HL-60/S4 treated with retinoic acid at 250 ng/mL for 4 days and 3 days (cell line): ENCODE measurements around the gene CLDND1.
"Not testable (repeated sequence)": the region's sequence is repeated elsewhere in the genome, so short reads cannot be mapped to it uniquely, and the experiment has no call there.

Experiments
- in situ Hi-C: fragments of 300-500 bp; cut with MboI; formaldehyde crosslinking; loops from 2 replicates; pipeline ENCODE4 v1.7.0; 2022; ENCODE audit warnings: low sequenced_read_pairs

Gene CLDND1

DNA sequence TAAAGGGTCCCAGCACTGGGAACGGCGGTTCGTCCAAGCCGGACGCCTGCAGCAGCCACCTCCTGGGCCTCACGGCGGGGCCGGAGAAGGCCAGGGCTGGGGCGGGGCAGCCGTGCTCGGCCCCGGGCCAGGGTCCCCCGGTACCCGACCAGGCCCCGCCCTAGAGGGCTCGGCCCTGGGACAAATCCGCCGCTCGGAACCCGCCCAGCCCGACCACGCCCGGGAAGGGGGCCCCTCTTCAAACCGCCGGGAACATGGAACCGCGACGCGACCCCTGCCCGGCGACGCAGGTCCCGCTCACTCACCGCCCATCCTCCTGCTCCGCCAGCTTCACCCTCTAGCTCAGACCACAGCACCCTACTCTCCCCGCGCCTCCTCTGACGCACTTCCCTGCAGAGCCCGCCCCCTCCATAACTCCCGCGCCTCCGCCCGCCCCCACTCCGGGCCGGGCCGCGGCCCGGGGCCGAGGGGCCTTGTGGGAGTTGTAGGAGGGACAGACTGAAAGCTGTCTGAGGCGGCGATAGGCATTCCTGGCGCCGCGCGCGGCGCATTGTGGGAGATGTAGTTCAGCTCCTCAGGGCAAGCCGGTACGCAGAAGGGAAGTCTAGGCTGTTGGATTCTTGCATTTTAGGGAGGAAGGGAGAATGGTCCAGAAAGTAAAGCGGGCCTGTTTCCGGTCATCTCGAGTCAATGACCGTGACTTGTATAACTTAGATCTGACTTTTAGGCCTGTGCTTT, at the start of gene CLDND1:
CLDND1 (minus strand) TSS at position 359 of the 738 bp plus-strand sequence. CDS start 1,478 bp downstream, outside the sequence.
- in situ Hi-C loops = no loop called here

DNA sequence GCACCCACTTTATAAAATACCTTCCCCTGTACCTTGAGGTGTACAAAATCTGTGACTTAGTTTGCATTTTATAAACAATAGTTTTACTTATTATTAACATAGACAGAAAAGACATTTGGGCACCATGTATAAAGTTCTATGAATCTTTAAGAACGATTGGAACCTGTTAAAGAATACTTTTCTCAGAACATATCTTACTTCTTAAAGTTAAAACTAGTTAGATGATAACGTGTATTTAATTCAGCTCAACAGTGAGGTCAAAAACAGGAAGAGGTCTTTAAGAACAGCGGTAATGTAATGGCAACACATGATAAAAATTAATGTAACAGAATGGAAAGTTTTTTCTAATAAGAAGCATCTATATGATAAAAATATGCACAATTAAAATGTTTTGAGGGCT, 45.7 kb upstream of the CLDND1 start:
- in situ Hi-C loops = no loop called here

DNA sequence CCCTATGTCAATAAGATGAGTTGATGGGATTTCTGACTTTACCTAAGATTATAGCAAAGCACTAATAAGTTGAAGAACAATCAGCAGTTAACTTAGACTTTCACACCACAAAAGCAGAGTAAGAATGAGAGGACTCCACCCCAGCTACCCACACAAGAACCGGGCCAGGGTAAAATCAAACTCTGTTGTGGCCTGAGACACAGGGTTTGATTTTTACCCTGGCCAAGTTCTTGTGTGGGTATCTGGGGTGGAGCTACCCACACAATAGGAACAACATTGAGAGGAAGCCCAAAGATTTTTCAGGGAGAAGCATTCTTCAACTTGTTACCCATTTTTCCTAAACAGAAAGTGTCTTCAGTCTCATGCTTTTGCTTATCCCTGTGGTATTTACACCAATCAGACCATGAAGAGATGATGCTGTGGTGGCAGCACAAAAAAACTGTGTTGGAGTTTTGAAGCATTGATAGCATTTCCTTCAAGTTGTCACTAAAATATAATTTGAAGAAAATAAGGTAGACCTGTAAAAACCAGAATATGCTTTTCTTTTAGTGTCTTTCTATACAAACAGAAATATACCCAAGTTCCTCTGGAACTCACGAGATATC, 45.1 kb upstream of the CLDND1 start:
- in situ Hi-C loops = no loop called here

DNA sequence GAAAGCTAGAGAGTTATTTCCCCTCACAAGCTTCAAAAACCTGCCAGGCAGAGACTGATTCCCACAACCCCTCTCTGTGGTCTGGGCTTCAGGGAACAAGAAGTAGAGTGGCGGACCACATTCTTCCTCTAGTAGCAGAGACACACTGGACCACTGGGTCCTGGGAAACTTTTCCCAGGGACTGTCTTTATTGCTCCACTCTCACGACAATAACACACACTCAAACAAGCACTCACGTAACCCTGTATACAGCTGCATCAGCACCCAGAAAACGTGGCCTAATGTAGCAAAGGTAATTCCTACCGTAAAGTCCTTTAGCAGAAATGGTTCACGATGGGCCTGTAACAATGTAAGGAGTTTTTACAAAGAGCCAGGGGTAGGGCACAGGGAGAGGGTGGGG, 43.1 kb upstream of the CLDND1 start:
- in situ Hi-C loops = no loop called here

GRCh38 chr3:98565237-98565643, 42.5 kb upstream of the CLDND1 start:
- in situ Hi-C loops = no loop called here

DNA sequence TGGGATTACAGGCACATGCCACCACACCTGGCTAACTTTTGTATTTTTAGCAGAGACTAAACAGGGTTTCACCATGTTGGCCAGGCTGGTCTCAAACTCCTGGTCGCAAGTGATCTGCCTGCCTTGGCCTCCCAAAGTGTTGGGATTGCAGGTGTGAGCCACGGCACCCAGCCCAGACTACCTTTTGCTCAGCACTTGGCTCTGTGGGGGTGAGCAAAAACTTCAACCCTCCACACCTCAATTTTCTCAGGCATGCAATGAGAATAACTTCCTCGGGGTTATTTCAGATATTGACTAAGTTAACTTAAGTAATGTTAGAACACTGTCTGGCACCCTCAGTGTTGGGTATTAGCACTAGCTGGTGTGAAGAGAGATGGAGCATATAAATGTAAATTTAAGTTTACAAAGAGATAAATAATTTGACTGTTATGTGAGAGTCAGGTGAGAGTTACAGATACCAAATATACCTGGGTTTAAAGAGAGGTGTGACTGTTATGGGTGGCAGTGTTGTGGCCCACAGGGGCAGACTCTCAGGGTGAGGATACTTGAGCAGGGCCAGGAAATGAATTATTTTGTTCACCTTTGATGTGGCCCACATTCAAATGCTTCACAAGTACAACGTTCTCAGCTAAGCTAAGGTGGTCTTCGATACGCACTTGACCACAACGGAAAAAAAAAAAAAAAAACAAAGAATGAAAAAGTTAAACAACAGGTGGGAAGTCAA, 41.7 kb upstream of the CLDND1 start:
- in situ Hi-C loops = no loop called here

DNA sequence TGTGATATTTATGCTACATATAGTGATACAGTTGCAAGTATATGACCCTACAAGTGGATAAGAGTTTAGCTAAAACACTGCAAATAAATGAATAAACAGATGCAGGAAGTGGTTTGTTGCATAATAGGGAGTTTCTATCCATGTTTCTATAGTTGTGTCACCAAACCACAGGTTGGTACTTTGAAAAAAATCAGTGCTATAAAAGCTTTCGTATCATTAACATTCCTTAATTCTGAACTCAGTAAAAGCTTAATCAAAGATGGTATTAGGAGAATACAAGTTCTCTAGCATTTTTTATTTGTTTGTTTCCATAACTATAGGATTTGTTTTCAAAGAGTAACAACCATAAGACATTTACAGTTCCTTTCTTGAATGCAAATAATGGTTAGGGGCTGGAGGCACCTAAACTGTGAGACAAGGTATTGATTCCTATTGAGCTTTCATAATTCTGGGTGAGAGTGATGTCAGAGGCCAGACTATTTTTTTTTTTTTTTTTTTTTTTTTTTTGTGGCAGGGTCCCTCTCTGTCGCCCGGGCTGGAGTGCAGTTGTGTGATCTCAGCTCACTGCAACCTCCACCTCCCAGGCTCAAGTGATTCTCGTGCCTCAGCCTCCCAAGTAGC, 41.1 kb upstream of the CLDND1 start:
- in situ Hi-C loops = no loop called here

DNA sequence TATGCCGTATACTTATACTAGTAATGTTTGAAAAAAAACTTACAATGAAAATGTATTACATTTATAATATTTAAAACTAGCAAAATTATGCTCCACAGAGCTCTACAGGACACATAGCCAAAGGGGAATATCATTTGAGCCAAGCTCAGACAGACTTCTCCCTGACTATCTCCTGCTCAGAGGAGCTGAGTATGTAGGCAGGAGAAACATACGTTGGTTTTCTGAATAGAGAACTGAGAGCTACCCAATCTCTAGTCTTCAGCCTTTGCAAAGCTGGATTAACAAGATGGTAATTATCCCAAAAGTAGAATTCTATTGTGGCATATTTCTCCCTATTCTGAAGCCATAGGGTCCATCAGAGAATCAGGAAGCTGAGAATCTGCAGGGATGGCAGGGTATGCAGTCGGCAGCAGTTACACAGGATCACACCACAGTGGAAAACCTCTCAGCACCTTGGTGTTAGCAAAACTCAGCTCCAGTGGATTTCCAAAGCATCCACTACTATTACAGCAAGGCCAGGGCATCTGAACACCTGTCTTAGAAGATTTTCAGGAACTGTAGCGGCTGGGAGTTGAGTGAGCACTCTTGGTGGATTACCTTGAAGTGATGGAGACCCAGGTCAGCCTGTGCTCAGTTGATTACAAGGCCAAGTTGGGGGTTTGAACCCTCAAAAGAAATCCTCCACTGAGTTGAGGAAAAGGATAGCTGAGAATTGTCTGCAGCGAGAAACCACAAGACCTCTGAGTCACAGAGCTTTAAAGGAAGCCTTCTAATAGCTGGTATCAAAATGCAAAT, 39.2 kb upstream of the CLDND1 start:
- in situ Hi-C loops = no loop called here

DNA sequence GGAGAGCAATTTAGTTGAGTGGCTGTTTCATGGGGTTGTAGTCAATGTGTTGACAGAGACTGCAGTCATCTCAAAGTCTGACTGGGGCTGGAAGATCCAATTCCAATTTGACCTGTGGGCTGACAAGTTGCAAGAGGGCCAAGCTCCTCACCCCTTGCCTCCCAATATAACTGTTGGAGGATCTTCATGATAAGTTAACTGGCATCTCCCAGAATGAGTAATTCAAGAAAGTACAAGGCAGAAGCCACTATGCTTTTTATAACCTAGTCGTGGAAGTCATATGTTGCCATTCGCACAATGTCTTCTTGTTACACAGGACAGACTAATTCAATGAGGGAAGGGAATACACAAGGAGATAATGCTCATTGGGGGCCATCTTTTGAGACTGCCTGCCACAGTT, 38.2 kb upstream of the CLDND1 start:
- in situ Hi-C loops = no loop called here

GRCh38 chr3:98559769-98560168, 37.1 kb upstream of the CLDND1 start:
- in situ Hi-C loops = not testable (repeated sequence)

DNA sequence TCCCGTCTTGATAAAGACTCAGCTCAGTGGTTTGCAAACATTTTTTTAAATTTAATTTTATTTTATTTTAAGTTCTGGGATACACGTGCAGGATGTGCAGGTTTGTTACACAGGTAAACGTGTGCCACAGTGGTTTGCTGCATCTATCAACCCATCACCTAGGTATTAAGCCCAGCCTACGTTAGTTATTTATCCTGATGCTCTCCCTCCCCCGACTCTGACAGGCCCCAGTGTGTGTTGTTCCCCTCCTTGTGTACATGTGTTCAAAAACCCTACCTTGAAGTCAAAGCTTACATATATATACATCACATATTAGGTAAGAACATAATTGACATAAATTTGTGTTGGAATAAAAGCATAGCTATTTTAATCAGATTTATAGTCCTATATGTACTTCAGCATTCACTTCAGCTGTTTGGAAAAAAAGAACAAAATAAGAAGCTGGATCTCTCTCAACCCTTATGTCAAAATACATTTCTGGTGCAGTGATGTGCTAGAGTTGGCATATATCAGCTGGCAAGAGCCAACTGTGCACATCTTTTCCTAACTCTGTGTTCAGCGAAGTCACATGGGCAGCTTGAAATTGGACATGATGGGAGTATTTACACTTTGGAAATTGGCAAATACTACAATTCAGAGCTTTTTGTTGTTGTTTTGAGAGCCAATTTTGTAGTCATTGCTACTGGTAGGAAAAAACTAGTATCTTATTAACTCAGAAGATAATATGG, 35.6 kb upstream of the CLDND1 start:
- in situ Hi-C loops = no loop called here

DNA sequence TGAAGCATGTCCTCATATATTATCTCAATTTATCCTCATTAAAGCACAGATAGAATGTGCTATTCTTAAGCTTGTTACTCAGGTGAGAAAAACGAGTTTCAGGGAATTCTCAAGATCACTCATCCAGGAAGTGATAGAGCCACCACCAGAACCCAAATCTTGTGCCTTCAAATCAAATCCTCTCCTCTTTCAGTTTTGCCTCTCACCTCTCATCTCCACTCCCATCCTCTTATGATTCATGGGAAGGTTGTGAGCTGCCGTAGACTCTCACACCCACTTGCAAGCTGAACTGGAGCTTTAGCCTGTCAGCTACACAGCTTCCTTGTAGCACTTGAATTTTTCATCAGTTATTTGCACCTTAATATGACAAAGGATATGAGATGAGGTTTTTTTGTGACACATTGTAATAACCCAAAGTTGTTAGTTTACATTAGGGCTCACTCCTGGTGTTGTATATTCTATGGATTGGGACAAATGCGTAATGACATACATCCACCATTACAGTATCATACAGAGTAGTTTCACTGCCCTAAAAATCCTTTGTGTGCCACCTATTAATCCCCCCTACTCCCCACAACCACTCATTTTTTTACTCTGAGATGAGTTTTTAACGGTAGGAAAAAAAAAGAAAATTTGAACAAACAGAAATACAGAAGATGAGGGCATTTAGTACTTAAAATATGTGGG, 34.8 kb upstream of the CLDND1 start:
- in situ Hi-C loops = no loop called here

- in situ Hi-C loops = no loop called here
These were observed 33.7 kb upstream of the CLDND1 start for GRCh38 chr3:98556164-98557130.

GRCh38 chr3:98555025-98555379, 32.3 kb upstream of the CLDND1 start:
- in situ Hi-C loops = no loop called here

DNA sequence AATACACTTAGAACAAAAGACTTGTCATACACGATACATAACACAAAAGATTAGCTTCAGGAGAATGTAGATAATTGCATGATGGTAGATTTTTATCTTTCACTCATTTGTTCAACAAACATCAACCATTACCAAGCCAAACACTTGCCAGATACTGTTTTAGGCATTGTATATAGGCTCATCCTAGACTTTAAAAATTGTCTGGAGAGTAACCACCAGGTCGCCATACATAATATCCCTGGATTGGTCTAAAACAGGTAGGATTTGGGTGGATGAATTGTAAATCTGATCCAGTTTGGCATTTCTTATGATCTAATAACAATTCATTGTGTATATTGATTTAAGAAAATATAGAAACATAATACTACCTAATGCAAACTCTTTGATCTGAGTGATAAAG, 31.9 kb upstream of the CLDND1 start:
- in situ Hi-C loops = no loop called here

DNA sequence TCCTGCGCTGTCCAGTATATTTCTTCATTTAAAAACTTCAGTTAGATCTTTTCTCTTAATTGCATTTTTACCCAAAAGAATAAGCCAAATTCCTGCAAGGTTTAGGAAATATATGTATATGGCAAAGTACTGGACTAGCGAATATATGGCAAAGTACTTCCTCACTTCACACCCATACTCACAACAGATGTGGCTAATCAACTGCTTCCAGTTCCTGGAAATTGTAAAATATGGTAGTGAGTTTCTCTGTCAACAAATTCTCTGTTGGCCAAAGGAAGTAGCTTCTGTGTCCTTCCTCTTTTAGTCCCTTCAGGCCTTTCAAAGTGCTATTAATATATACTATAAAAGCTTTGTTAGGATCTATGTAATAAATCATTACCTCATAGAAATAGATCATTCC, 31.1 kb upstream of the CLDND1 start:
- in situ Hi-C loops = no loop called here

GRCh38 chr3:98553021-98553563, 30.4 kb upstream of the CLDND1 start:
- in situ Hi-C loops = no loop called here
